Caco-2 (cell line): ENCODE data around the gene UST. TPM values are rescaled to one million over a fixed set of nuclear protein-coding genes. Genes with fewer than 3 reads are reported as not detected.

Experiments
- BruUV-seq: library from RNA; stranded (reverse); fragments of 400-500 nt; replicated peaks from 2 replicates; lab custom pipeline; 2021; lab: Mats Ljungman, UMichigan
- CTCF ChIA-PET: fragments of 300-600 bp; sonication (Branson Sonifier 250); formaldehyde crosslinking; loops from one replicate; lab custom pipeline; 2022; ENCODE audit warnings: antibody characterized with exemption; lab: Charles Lee
- POLR2A ChIA-PET: fragments of 300-600 bp; sonication (Branson Sonifier 250); formaldehyde crosslinking; loops from one replicate; lab custom pipeline; 2022; ENCODE audit warnings: antibody characterized with exemption; lab: Charles Lee
- DNase-seq, 2 experiments: peaks; one replicate each; pipeline versions ENCODE4 v3.0.0 to v3.0.0-alpha.2; 2020 to 2022
- H3K27me3 ChIP-seq: replicated peaks from 2 replicates; pipeline ENCODE4 v1.6.0; 2011; ENCODE audit warnings: low read length; ENCODE audit not compliant: control insufficient read depth, insufficient read depth
- H3K36me3 ChIP-seq: 2 replicates; pipeline ENCODE4 v1.5.1; 2011; ENCODE audit warnings: low read length; ENCODE audit not compliant: control insufficient read depth, insufficient read depth
- H3K4me1 ChIP-seq: fragments of 250-450 bp; sonication (Bioruptor Pico); 2 replicates; pipeline ENCODE4 v1.5.1; 2020; ENCODE audit warnings: mild to moderate bottlenecking
- H3K4me3 ChIP-seq: 2 replicates; pipeline ENCODE4 v1.5.1; 2011; ENCODE audit warnings: low read depth, mild to moderate bottlenecking, control low read depth, low read length
- H3K9me3 ChIP-seq: fragments of 250-450 bp; sonication (Bioruptor Pico); 2 replicates; pipeline ENCODE4 v1.5.1; 2020; ENCODE audit warnings: mild to moderate bottlenecking, moderate library complexity
- H3K27ac Mint-ChIP-seq: one replicate; pipeline ENCODE4 v1.8.0; 2022; ENCODE audit warnings: mixed read lengths; ENCODE audit not compliant: unreplicated experiment
- H3K27me3 Mint-ChIP-seq: one replicate; pipeline ENCODE4 v1.8.0; 2022; ENCODE audit warnings: mixed read lengths; ENCODE audit not compliant: insufficient read depth, unreplicated experiment
- H3K36me3 Mint-ChIP-seq: one replicate; pipeline ENCODE4 v1.8.0; 2022; ENCODE audit warnings: mild to moderate bottlenecking, mixed read lengths; ENCODE audit not compliant: insufficient read depth, unreplicated experiment
- H3K4me1 Mint-ChIP-seq: one replicate; pipeline ENCODE4 v1.8.0; 2022; ENCODE audit warnings: low read depth, mixed read lengths; ENCODE audit not compliant: unreplicated experiment
- H3K4me3 Mint-ChIP-seq: one replicate; pipeline ENCODE4 v1.8.0; 2022; ENCODE audit warnings: mild to moderate bottlenecking, moderate library complexity, mixed read lengths; ENCODE audit not compliant: unreplicated experiment
- H3K9me3 Mint-ChIP-seq: one replicate; pipeline ENCODE4 v1.8.0; 2022; ENCODE audit warnings: mixed read lengths; ENCODE audit not compliant: unreplicated experiment
- CTCF ChIP-seq, 2 experiments: fragments of 200-600 bp in 1 of 2; IDR thresholded peaks; 1 replicate in 1 of 2; 2 replicates in 1 of 2; pipeline versions ENCODE4 v1.5.1 to v1.8.0; 2011 to 2022; ENCODE audit warnings: antibody characterized with exemption in 1 of 2, control low read depth in 1 of 2, inconsistent platforms in 1 of 2, low read depth in 1 of 2, low read length in 1 of 2, mild to moderate bottlenecking in 1 of 2, moderate library complexity in 1 of 2; ENCODE audit not compliant: insufficient read depth in 1 of 2, severe bottlenecking in 1 of 2, unreplicated experiment in 1 of 2
- intact Hi-C: fragments of 100-400 bp; cut with micrococcal nuclease; formaldehyde crosslinking; loops from one replicate; pipeline ENCODE4 v1.10.0; 2022; ENCODE audit not compliant: unreplicated experiment
- total RNA-seq: library from RNA; stranded (reverse); gene quantifications from 2 replicates; pipeline ENCODE4 v1.2.3, GENCODE V29; 2022

Gene UST
- total RNA-seq, 1 experiment from 2014 or later, result not detected

- Mint-ChIP-seq H3K36me3 (no peaks in the 10 kb centered on the region), H3K9me3 (no peaks in the 10 kb centered on the region), H3K27me3 (peaks cover 2% of the 10 kb centered on the region), H3K27ac (no peak overlapping the region), H3K4me3 (no peak overlapping the region), H3K4me1 (no peaks in the 10 kb centered on the region)
- no TSS peak for BruUV-seq
- ChIA-PET POLR2A (no interaction called here), CTCF (no interaction called here)
- no peaks in the 10 kb centered on the region; the same call in 1 of the 2 replicates for H3K27me3 ChIP-seq
- no peak for DNase-seq
- intact Hi-C loops, result no loop called here
- no peaks in the 10 kb centered on the region for H3K4me1 ChIP-seq
- no peak for TF ChIP-seq CTCF (IDR thresholded peaks at IDR 0.05; ENCODE audit: insufficient read depth in 1 of 2, low read depth in 1 of 2, low read length in 1 of 2, severe bottlenecking in 1 of 2, unreplicated experiment in 1 of 2)
- H3K4me3 ChIP-seq, result no peak overlapping the region
- H3K9me3 ChIP-seq, result no peaks in the 10 kb centered on the region
- H3K36me3 ChIP-seq, result no peaks in the 10 kb centered on the region
These were observed 217.6 kb downstream of the UST start for GRCh38 chr6:148964467-148964866.

- no peaks in the 10 kb centered on the region for H3K9me3 ChIP-seq
- BruUV-seq, result no TSS peak
- intact Hi-C loops, result no loop called here
- DNase-seq, result no peak
- Mint-ChIP-seq H3K27me3 (no peaks in the 10 kb centered on the region), H3K4me1 (no peaks in the 10 kb centered on the region), H3K9me3 (no peaks in the 10 kb centered on the region), H3K4me3 (no peak overlapping the region), H3K27ac (no peak overlapping the region), H3K36me3 (no peaks in the 10 kb centered on the region)
- H3K4me3 ChIP-seq, result no peak overlapping the region
- ChIA-PET CTCF (interaction anchor here (0.6 kb wide), 1 partner anchor 63 kb away, joined by 3 read pairs; no protein-coding TSS in a partner anchor), POLR2A (no interaction called here)
- no peaks in the 10 kb centered on the region for H3K4me1 ChIP-seq
- TF ChIP-seq CTCF (IDR thresholded peaks at IDR 0.05; ENCODE audit: insufficient read depth in 1 of 2, low read depth in 1 of 2, low read length in 1 of 2, severe bottlenecking in 1 of 2, unreplicated experiment in 1 of 2), result no peak
- H3K36me3 ChIP-seq, result no peaks in the 10 kb centered on the region
- no peaks in the 10 kb centered on the region; the same call in 1 of the 2 replicates for H3K27me3 ChIP-seq
These were observed 218.5 kb downstream of the UST start for GRCh38 chr6:148965287-148965686.

- no peaks in the 10 kb centered on the region for H3K4me1 Mint-ChIP-seq
- H3K27ac Mint-ChIP-seq, result no peak overlapping the region
- CTCF ChIA-PET, result no interaction called here
These were observed 220.2 kb downstream of the UST start for GRCh38 chr6:148967011-148967520.

More at GRCh38 chr6:148967011-148967520, 220.2 kb downstream of the UST start:
- Histone ChIP-seq H3K27me3 (no peaks in the 10 kb centered on the region; the same call in none of the 2 replicates), H3K4me1 (no peaks in the 10 kb centered on the region), H3K9me3 (no peaks in the 10 kb centered on the region), H3K4me3 (no peak overlapping the region), H3K36me3 (no peaks in the 10 kb centered on the region)
- Mint-ChIP-seq H3K36me3 (no peaks in the 10 kb centered on the region), H3K9me3 (no peaks in the 10 kb centered on the region), H3K4me3 (no peak overlapping the region), H3K27me3 (peaks cover 9% of the 10 kb centered on the region)
- intact Hi-C loops, result no loop called here
- no peak for DNase-seq
- TF ChIP-seq CTCF (IDR thresholded peaks at IDR 0.05; ENCODE audit: insufficient read depth in 1 of 2, low read depth in 1 of 2, low read length in 1 of 2, severe bottlenecking in 1 of 2, unreplicated experiment in 1 of 2), result no peak
- POLR2A ChIA-PET, result no interaction called here
- no TSS peak for BruUV-seq
